ENCODE data around the gene KIF12. TPM values are rescaled to one million over a fixed set of nuclear protein-coding genes. Genes with fewer than 3 reads are reported as not detected.

The KIF12 gene
- total RNA-seq, 4 donors from 2014 or later: 1.5 to 5.4 (median 2.7) TPM

DNA sequence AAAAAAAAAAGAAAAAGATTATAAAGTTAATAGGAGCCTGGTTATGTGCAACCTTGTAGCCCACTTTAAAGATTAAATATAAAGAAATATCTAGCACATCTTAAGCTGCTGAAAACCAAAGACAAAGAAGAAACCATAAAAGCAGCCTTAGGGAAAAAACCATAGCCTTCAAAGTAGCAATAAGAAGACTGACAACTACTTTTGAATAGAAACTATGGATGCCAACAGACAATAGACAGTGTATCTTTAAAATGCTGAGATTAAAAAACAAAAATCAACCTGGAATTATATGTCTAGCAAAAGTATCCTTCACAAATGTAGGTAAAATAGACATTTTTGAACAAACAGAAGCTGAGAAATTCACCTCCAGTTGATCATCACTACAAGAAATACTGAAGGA lies 3.4 kb upstream of the KIF12 start:
- TF ChIP-seq POLR2A (IDR thresholded peaks at IDR 0.05) (no peak), CTCF (IDR thresholded peaks at IDR 0.05) (no peak)
- intact Hi-C loops (cut with DNase I; ENCODE audit: low total_unique reads): no loop called here

GRCh38 chr9:114100536-114100935 lies 1.4 kb upstream of the KIF12 start:
- Histone ChIP-seq H3K36me3 (no peaks in the 10 kb centered on the region), H3K4me3 (no peak overlapping the region), H3K27ac (no peak overlapping the region), H3K27me3 (no peaks in the 10 kb centered on the region), H3K4me1 (peaks cover 0 to 7% of the 10 kb centered on the region in 2 donors), H3K9me3 (no peaks in the 10 kb centered on the region)
- no peak for TF ChIP-seq POLR2A (IDR thresholded peaks at IDR 0.05)
- intact Hi-C loops (cut with DNase I; ENCODE audit: low total_unique reads): no loop called here
- DNase-seq: no peak

More for the DNA sequence above, 3.4 kb upstream of the KIF12 start:
- Histone ChIP-seq H3K27ac (no peak overlapping the region), H3K36me3 (no peaks in the 10 kb centered on the region), H3K4me3 (no peak overlapping the region), H3K27me3 (no peaks in the 10 kb centered on the region), H3K4me1 (peaks cover 0 to 7% of the 10 kb centered on the region in 2 donors), H3K9me3 (no peaks in the 10 kb centered on the region)
- no peak for DNase-seq

DNA sequence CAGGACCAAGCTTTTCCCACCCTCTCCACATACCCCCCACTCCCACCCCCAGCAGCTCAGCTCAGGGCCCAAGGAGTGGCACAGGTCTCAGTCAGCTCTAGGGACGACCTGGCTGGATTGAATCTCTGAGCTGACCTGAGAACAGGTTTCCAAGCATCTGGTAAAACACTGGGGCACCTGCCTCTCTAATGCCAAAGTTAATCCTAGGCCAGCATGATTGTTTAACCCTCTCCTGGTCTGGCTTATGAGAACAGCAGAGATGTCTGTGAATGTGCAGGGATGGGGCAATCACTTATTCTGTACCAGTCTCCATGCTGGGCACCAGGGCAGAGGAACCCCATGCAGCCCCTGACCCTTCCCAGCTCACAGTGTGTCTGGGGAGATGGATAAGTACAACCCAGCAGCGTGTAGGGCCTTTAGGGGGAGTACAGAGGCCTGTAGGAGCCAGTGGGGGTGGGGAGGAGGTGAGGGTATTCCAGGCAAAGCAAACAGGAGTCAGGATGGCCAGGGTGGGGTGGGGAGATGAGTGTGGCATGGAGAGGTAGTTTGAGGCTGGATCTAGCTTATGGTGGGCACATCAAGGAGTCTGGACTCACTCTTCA lies 678 bp upstream of the KIF12 start:
- H3K9me3 ChIP-seq: no peaks in the 10 kb centered on the region
- intact Hi-C loops (cut with DNase I; ENCODE audit: low total_unique reads): no loop called here
- TF ChIP-seq POLR2A (IDR thresholded peaks at IDR 0.05) (no peak), CTCF (IDR thresholded peaks at IDR 0.05) (no peak)
- no peaks in the 10 kb centered on the region for H3K36me3 ChIP-seq
- H3K4me3 ChIP-seq: no peak overlapping the region
- H3K27ac ChIP-seq: no peak overlapping the region
- H3K4me1 ChIP-seq: peaks cover 0 to 7% of the 10 kb centered on the region in 2 donors
- no peaks in the 10 kb centered on the region for H3K27me3 ChIP-seq
- DNase-seq: no peak

DNA sequence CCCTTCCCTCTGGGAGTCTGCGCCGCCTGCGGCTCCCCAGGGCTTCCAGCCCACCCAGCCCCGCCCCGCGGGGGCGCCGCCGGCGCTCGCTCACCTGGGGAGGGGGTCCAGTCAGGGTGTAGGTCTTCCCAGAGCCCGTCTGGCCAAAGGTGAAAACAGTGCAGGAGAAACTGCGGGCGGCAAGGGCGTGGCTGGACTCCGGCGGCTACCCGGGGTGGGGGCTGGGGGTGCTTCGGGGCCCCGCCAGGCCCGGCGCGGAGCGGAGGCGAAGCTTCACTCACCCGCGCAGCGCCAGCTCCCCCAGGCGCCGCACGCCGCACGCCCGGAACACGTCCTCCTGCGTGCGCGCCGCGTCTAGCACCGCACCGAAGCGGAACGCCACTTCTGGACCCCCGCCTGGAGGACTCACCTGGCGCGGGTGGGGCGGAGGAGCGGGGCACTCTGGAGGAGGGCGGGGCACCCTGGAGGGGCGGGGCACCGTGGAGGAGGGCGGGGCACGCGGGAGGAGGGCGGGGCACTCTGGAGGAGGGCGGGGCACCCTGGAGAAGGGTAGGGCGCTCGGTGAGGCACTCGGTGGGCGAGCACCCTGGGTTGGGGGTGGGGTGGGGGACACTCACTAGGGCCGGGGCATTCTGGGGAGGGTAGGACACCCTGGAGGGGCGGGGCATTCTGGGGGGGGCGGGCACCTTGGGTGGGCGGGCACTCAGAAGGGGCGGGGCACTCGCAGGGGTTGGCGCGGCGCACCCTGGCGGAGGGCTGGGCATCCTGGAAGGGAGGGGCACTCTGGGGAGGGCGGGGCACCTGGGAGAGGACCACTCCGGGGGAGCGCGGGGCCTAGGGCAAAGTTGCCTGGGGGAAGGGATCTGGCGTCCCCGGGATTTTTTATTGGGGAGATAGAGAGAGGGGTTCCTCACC lies 814 bp downstream of the KIF12 start:
- H3K9me3 ChIP-seq: no peaks in the 10 kb centered on the region
- no peaks in the 10 kb centered on the region for H3K27me3 ChIP-seq
- H3K4me1 ChIP-seq: peaks cover 0 to 7% of the 10 kb centered on the region in 2 donors
- H3K27ac ChIP-seq: no peak overlapping the region
- no peak for TF ChIP-seq CTCF (IDR thresholded peaks at IDR 0.05)
- TF ChIP-seq POLR2A (IDR thresholded peaks at IDR 0.05): no peak
- DNase-seq: peak in 1 of 2 donors; percentile 43
- no peaks in the 10 kb centered on the region for H3K36me3 ChIP-seq
- intact Hi-C loops (cut with DNase I; ENCODE audit: low total_unique reads): no loop called here
- H3K4me3 ChIP-seq: peak overlapping the region; percentile 21 to 33

GRCh38 chr9:114097613-114098020 lies 1.5 kb downstream of the KIF12 start:
- Histone ChIP-seq H3K9me3 (no peaks in the 10 kb centered on the region), H3K27me3 (no peaks in the 10 kb centered on the region), H3K27ac (no peak overlapping the region), H3K36me3 (no peaks in the 10 kb centered on the region), H3K4me1 (peaks cover 0 to 7% of the 10 kb centered on the region in 2 donors), H3K4me3 (peak overlapping the region; percentile 21 to 33)
- DNase-seq: peak in 1 of 2 donors; percentile 17
- no peak for TF ChIP-seq POLR2A (IDR thresholded peaks at IDR 0.05)
- TF ChIP-seq CTCF (IDR thresholded peaks at IDR 0.05): no peak
- intact Hi-C loops (cut with DNase I; ENCODE audit: low total_unique reads): no loop called here
